ENCODE measurements around the gene TMED5.
"Not testable (repeated sequence)": the region's sequence is repeated elsewhere in the genome, so short reads cannot be mapped to it uniquely, and the experiment has no call there.

TMED5 gene

GRCh38 chr1:93164816-93165215 lies 15.4 kb downstream of the TMED5 start:
- Histone ChIP-seq H4K20me1 (peaks cover 25 to 99% (median 79%) of the 10 kb centered on the region in 11 experiments; a peak in 20 of 22 replicates), H3K27me3 (no peaks in the 10 kb centered on the region), H3K9ac (no peak overlapping the region), H3K27ac (no peak overlapping the region), H3K4me1 (0 out of 20 replicates have a peak, but pooled peaks cover 0 to 5% (median 0%) of the 10 kb centered on the region in 10 experiments), H3K4me2 (no peak overlapping the region), H3K9me3 (replicated peaks in 1 of 11) (peaks cover 26 to 42% (median 38%) of the 10 kb centered on the region in 11 experiments; a peak in 20 of 22 replicates), H3K36me3 (peaks cover 23 to 92% (median 73%) of the 10 kb centered on the region in 11 experiments; a peak in 21 of 22 replicates), H3K4me3 (no peak overlapping the region)
- no peak for TF ChIP-seq Cebpa-rat (IDR thresholded peaks at IDR 0.05)

- H3K4me1 ChIP-seq, H3K27me3 ChIP-seq, H3K4me2 ChIP-seq, H3K27ac ChIP-seq, H3K4me3 ChIP-seq, H3K9ac ChIP-seq: not testable (repeated sequence)
- Histone ChIP-seq H3K36me3 (peaks cover 33 to 92% (median 73%) of the 10 kb centered on the region in 11 experiments; a peak in 21 of 22 replicates), H4K20me1 (peaks cover 23 to 98% (median 77%) of the 10 kb centered on the region in 11 experiments; a peak in 20 of 22 replicates), H3K9me3 (replicated peaks in 1 of 11) (peaks cover 17 to 29% (median 26%) of the 10 kb centered on the region in 11 experiments; a peak in 20 of 22 replicates)
These were observed 16.9 kb downstream of the TMED5 start for GRCh38 chr1:93163314-93163713.

- Histone ChIP-seq H3K4me1 (peaks cover 0 to 22% (median 8%) of the 10 kb centered on the region in 10 experiments; a peak in 11 of 20 replicates), H3K27ac (no peak overlapping the region), H3K4me2 (no peak overlapping the region), H3K9me3 (replicated peaks in 1 of 11) (no peaks in the 10 kb centered on the region), H3K9ac (no peak overlapping the region), H3K27me3 (no peaks in the 10 kb centered on the region), H4K20me1 (peaks cover 28 to 96% (median 71%) of the 10 kb centered on the region in 11 experiments; a peak in 20 of 22 replicates), H3K4me3 (no peak overlapping the region), H3K36me3 (peaks cover 53 to 96% (median 82%) of the 10 kb centered on the region in 11 experiments)
- TF ChIP-seq Cebpa-rat (IDR thresholded peaks at IDR 0.05): no peak
These were observed 20.9 kb downstream of the TMED5 start for GRCh38 chr1:93159337-93159736.

GRCh38 chr1:93155335-93155734 lies 24.9 kb downstream of the TMED5 start:
- Histone ChIP-seq H3K4me3 (no peak overlapping the region), H3K9ac (no peak overlapping the region), H3K36me3 (peaks cover 76 to 100% (median 94%) of the 10 kb centered on the region in 11 experiments), H3K4me2 (peak overlapping the region in 5 of 11 experiments; percentile 12 to 57 (median 50); a peak in 8 of 22 replicates), H3K9me3 (replicated peaks in 1 of 11) (no peaks in the 10 kb centered on the region), H3K27me3 (no peaks in the 10 kb centered on the region), H3K27ac (0 out of 22 replicates have a peak overlapping the region, but pooled peaks of 1 of the 11 experiments have one; percentile 19), H3K4me1 (peaks cover 0 to 19% (median 8%) of the 10 kb centered on the region in 10 experiments; a peak in 11 of 20 replicates), H4K20me1 (peaks cover 3 to 89% (median 51%) of the 10 kb centered on the region in 11 experiments; a peak in 19 of 22 replicates)
- TF ChIP-seq Cebpa-rat (IDR thresholded peaks at IDR 0.05): no peak

GRCh38 chr1:93154898-93155297 lies 25.3 kb downstream of the TMED5 start:
- Histone ChIP-seq H3K27me3 (no peaks in the 10 kb centered on the region), H3K9ac (no peak overlapping the region), H3K4me3 (no peak overlapping the region), H3K4me1 (peaks cover 0 to 19% (median 8%) of the 10 kb centered on the region in 10 experiments; a peak in 11 of 20 replicates), H4K20me1 (peaks cover 3 to 89% (median 51%) of the 10 kb centered on the region in 11 experiments; a peak in 19 of 22 replicates), H3K27ac (0 out of 22 replicates have a peak overlapping the region, but pooled peaks of 1 of the 11 experiments have one; percentile 19), H3K36me3 (peaks cover 76 to 100% (median 96%) of the 10 kb centered on the region in 11 experiments), H3K9me3 (replicated peaks in 1 of 11) (no peaks in the 10 kb centered on the region), H3K4me2 (peak overlapping the region in 4 of 11 experiments; percentile 24 to 57 (median 50); a peak in 5 of 22 replicates)
- no peak for TF ChIP-seq Cebpa-rat (IDR thresholded peaks at IDR 0.05)

GRCh38 chr1:93152835-93153234 lies 27.4 kb downstream of the TMED5 start:
- Histone ChIP-seq H4K20me1 (peaks cover 6 to 91% (median 51%) of the 10 kb centered on the region in 11 experiments; a peak in 19 of 22 replicates), H3K9me3 (replicated peaks in 1 of 11) (no peaks in the 10 kb centered on the region), H3K27ac (no peak overlapping the region), H3K4me3 (no peak overlapping the region), H3K9ac (no peak overlapping the region), H3K4me2 (no peak overlapping the region), H3K36me3 (peaks cover 75 to 100% (median 94%) of the 10 kb centered on the region in 11 experiments), H3K27me3 (no peaks in the 10 kb centered on the region), H3K4me1 (peaks cover 0 to 19% (median 8%) of the 10 kb centered on the region in 10 experiments; a peak in 11 of 20 replicates)
- TF ChIP-seq Cebpa-rat (IDR thresholded peaks at IDR 0.05): no peak

GRCh38 chr1:93151474-93151873 lies 28.7 kb downstream of the TMED5 start:
- Histone ChIP-seq H3K27ac (no peak overlapping the region), H3K9ac (no peak overlapping the region), H3K27me3 (no peaks in the 10 kb centered on the region), H3K36me3 (peaks cover 63 to 100% (median 87%) of the 10 kb centered on the region in 11 experiments), H3K9me3 (replicated peaks in 1 of 11) (no peaks in the 10 kb centered on the region), H3K4me1 (peaks cover 0 to 18% (median 8%) of the 10 kb centered on the region in 10 experiments; a peak in 11 of 20 replicates), H3K4me2 (no peak overlapping the region), H3K4me3 (no peak overlapping the region), H4K20me1 (peaks cover 6 to 91% (median 43%) of the 10 kb centered on the region in 11 experiments; a peak in 18 of 22 replicates)
- no peak for TF ChIP-seq Cebpa-rat (IDR thresholded peaks at IDR 0.05)

GRCh38 chr1:93150729-93151128 lies 29.5 kb downstream of the TMED5 start:
- Histone ChIP-seq H3K9ac (no peak overlapping the region), H3K4me2 (no peak overlapping the region), H4K20me1 (peaks cover 6 to 93% (median 41%) of the 10 kb centered on the region in 11 experiments; a peak in 18 of 22 replicates), H3K36me3 (peaks cover 59 to 100% (median 83%) of the 10 kb centered on the region in 11 experiments), H3K4me1 (peaks cover 0 to 12% (median 8%) of the 10 kb centered on the region in 10 experiments; a peak in 11 of 20 replicates), H3K27me3 (no peaks in the 10 kb centered on the region), H3K9me3 (replicated peaks in 1 of 11) (no peaks in the 10 kb centered on the region), H3K4me3 (no peak overlapping the region), H3K27ac (no peak overlapping the region)
- no peak for TF ChIP-seq Cebpa-rat (IDR thresholded peaks at IDR 0.05)

GRCh38 chr1:93148001-93148400 lies 32.2 kb downstream of the TMED5 start:
- peaks cover 6 to 84% (median 28%) of the 10 kb centered on the region in 11 experiments; a peak in 16 of 22 replicates for H4K20me1 ChIP-seq
- no peak for TF ChIP-seq Cebpa-rat (IDR thresholded peaks at IDR 0.05)
- no peaks in the 10 kb centered on the region for H3K4me1 ChIP-seq
- H3K36me3 ChIP-seq: peaks cover 35 to 96% (median 71%) of the 10 kb centered on the region in 11 experiments
- H3K27ac ChIP-seq: no peak overlapping the region
- H3K9me3 ChIP-seq (replicated peaks in 1 of 11): no peaks in the 10 kb centered on the region
- H3K4me3 ChIP-seq: no peak overlapping the region
- H3K27me3 ChIP-seq: no peaks in the 10 kb centered on the region
- H3K4me2 ChIP-seq: no peak overlapping the region
- no peak overlapping the region for H3K9ac ChIP-seq

Measured in BLaER1 treated with 17β-estradiol and CSF1 and Interleukin-3, amounts not matched to agents 10 nM and 100 nM (cell line).